Cardiac septum (tissue), 1 donor: Measurements from ENCODE around the gene PHF20. TPM values are rescaled to one million over a fixed set of nuclear protein-coding genes. Genes with fewer than 3 reads are reported as not detected.
"Not testable (repeated sequence)": the region's sequence is repeated elsewhere in the genome, so short reads cannot be mapped to it uniquely, and the experiment has no call there.

Source experiments
- DNase-seq: peaks from one replicate; pipeline ENCODE4 v3.0.0-alpha.2; 2020; ENCODE audit warnings: low spot score
- intact Hi-C: fragments of 100-400 bp; cut with DNase I; formaldehyde crosslinking; loops from one replicate; pipeline ENCODE4 v1.14.0; 2022
- total RNA-seq: library from RNA; stranded (reverse); fragmentation: NEBNext Ultra II Directional; extraction: Animal tissue kit (Norgen Biotek cat#: 25700); gene quantifications from one replicate; pipeline ENCODE4 v1.2.1, GENCODE V29; 2021
- donor health status: DM: no; HTN: no; CAD: no.

The PHF20 gene
- total RNA-seq, 1 donor from 2014 or later: 28.9 TPM

- intact Hi-C loops: loop anchor here (10.0 kb wide), 1 partner anchor 178 kb away; the partner anchor contains the start of gene PHF20
- DNase-seq: no peak
Observed at GRCh38 chr20:35952480-35953386, 180.9 kb downstream of the PHF20 start.

GRCh38 chr20:35953387-35954199 is 181.8 kb downstream of the PHF20 start:
- peak; percentile 78 for DNase-seq
- intact Hi-C loops: loop anchor here (10.0 kb wide), 1 partner anchor 179 kb away; the partner anchor contains the start of gene PHF20

GRCh38 chr20:35954200-35954906 is 182.5 kb downstream of the PHF20 start, which contains the start of gene SCAND1:
Gene SCAND1, minus strand, starts transcription at chr20:35954502. Its CDS starts 218 bp downstream, at chr20:35954284.
- intact Hi-C loops: loop anchor here (10.0 kb wide), 1 partner anchor 180 kb away; the partner anchor contains the start of gene PHF20

GRCh38 chr20:35954907-35955251 is 183.1 kb downstream of the PHF20 start:
- intact Hi-C loops: loop anchor here (10.0 kb wide), 1 partner anchor 180 kb away; the partner anchor contains the start of gene PHF20
- no peak for DNase-seq

More at GRCh38 chr20:35954200-35954906, 182.5 kb downstream of the PHF20 start, which contains the start of gene SCAND1:
- DNase-seq: peak; percentile 98

GRCh38 chr20:35956616-35957015 is 184.8 kb downstream of the PHF20 start:
- no peak for DNase-seq
- intact Hi-C loops: loop anchor here (10.0 kb wide), 1 partner anchor 182 kb away; the partner anchor contains the start of gene PHF20

GRCh38 chr20:35959291-35959690 is 187.5 kb downstream of the PHF20 start:
- DNase-seq: not testable (repeated sequence)
- intact Hi-C loops: loop anchor here (10.0 kb wide), 1 partner anchor 184 kb away; the partner anchor contains the start of gene PHF20

GRCh38 chr20:35963878-35964277 is 192.1 kb downstream of the PHF20 start:
- no peak for DNase-seq
- intact Hi-C loops: no loop called here

GRCh38 chr20:35967979-35968640 is 196.3 kb downstream of the PHF20 start, which contains the start of gene CNBD2:
Gene CNBD2, plus strand, starts transcription at chr20:35968590. Its CDS starts 173 bp downstream, at chr20:35968763.
- DNase-seq: no peak
- intact Hi-C loops: no loop called here

- no peak for DNase-seq
- intact Hi-C loops: no loop called here
Observed at GRCh38 chr20:35968930-35969329, 197.1 kb downstream of the PHF20 start.

- intact Hi-C loops: no loop called here
- no peak for DNase-seq
Observed at GRCh38 chr20:35971981-35972380, 200.2 kb downstream of the PHF20 start.

GRCh38 chr20:35972462-35972861 is 200.6 kb downstream of the PHF20 start:
- intact Hi-C loops: no loop called here
- DNase-seq: no peak

- intact Hi-C loops: no loop called here
- no peak for DNase-seq
Observed at GRCh38 chr20:35974256-35974655, 202.4 kb downstream of the PHF20 start.

- DNase-seq: no peak
- intact Hi-C loops: no loop called here
Observed at GRCh38 chr20:35975576-35976373, 204.0 kb downstream of the PHF20 start.

- no peak for DNase-seq
- intact Hi-C loops: no loop called here
Observed at GRCh38 chr20:35978041-35978513, 206.3 kb downstream of the PHF20 start.

- intact Hi-C loops: no loop called here
- DNase-seq: no peak
Observed at GRCh38 chr20:35979544-35979943, 207.7 kb downstream of the PHF20 start.

- intact Hi-C loops: no loop called here
- no peak for DNase-seq
Observed at GRCh38 chr20:35981969-35982368, 210.2 kb downstream of the PHF20 start.

GRCh38 chr20:35984382-35984781 is 212.6 kb downstream of the PHF20 start:
- intact Hi-C loops: no loop called here

GRCh38 chr20:35985806-35986205 is 214.0 kb downstream of the PHF20 start:
- no peak for DNase-seq
- intact Hi-C loops: no loop called here

More at GRCh38 chr20:35984382-35984781, 212.6 kb downstream of the PHF20 start:
- no peak for DNase-seq
